Kidney (tissue), 14 donors: Measurements from ENCODE around the gene CHST13. TPM values are rescaled to one million over a fixed set of nuclear protein-coding genes. Genes with fewer than 3 reads are reported as not detected.

ENCODE experiments used
- DNase-seq, 5 donors: peaks; one replicate each; pipeline ENCODE4 v3.0.0-alpha.2; 2013 to 2020
- FAIRE-seq: peaks from 2 replicates; lab custom pipeline; 2012; peaks lifted over from hg19 to GRCh38; lab: Jason Lieb, UNC
- H3K27ac ChIP-seq, 2 donors: one replicate each; pipeline ENCODE4 v1.7.0; 2013; ENCODE audit warnings: low read depth in 2 of 2, low read length in 2 of 2, inconsistent platforms in 1 of 2
- H3K27me3 ChIP-seq: one replicate; pipeline ENCODE4 v1.7.1; 2013; ENCODE audit warnings: low read length, inconsistent platforms; ENCODE audit not compliant: control insufficient read depth, insufficient read depth
- H3K36me3 ChIP-seq, 3 donors: one replicate each; pipeline versions ENCODE4 v1.7.0 to v1.7.1; 2013; ENCODE audit warnings: low read length in 3 of 3, control low read depth in 1 of 3, inconsistent platforms in 1 of 3; ENCODE audit not compliant: insufficient read depth in 3 of 3, control insufficient read depth in 2 of 3
- H3K4me1 ChIP-seq, 3 donors: one replicate each; pipeline versions ENCODE4 v1.7.0 to v1.7.1; 2013; ENCODE audit warnings: low read length in 3 of 3, inconsistent platforms in 1 of 3, low read depth in 1 of 3; ENCODE audit not compliant: control insufficient read depth in 2 of 3, insufficient read depth in 2 of 3
- H3K4me3 ChIP-seq, 3 donors: one replicate each; pipeline versions ENCODE4 v1.7.0 to v1.8.1; 2013; ENCODE audit warnings: low read length in 3 of 3, control low read depth in 1 of 3, inconsistent platforms in 1 of 3
- H3K9ac ChIP-seq, 3 donors: one replicate each; pipeline versions ENCODE4 v1.7.0 to v1.7.1; 2013; ENCODE audit warnings: low read length in 3 of 3, control low read depth in 1 of 3, inconsistent platforms in 1 of 3
- H3K9me3 ChIP-seq, 3 donors: one replicate each; pipeline versions ENCODE4 v1.7.0 to v1.7.1; 2013; ENCODE audit warnings: low read length in 3 of 3, control low read depth in 1 of 3, inconsistent platforms in 1 of 3; ENCODE audit not compliant: control insufficient read depth in 2 of 3, insufficient read depth in 1 of 3
- CTCF ChIP-seq: IDR thresholded peaks from 3 replicates; pipeline ENCODE4 v1.5.1; 2012; ENCODE audit warnings: mild to moderate bottlenecking, moderate library complexity, borderline replicate concordance; ENCODE audit not compliant: insufficient read depth; ENCODE audit errors: extremely low read depth
- intact Hi-C: fragments of 100-400 bp; cut with DNase I; formaldehyde crosslinking; loops from one replicate; pipeline ENCODE4 v1.11.1; 2022
- polyA plus RNA-seq: library from polyadenylated mRNA; stranded (reverse); fragments of 350-450 nt; fragmentation: Illumina TruSeq; extraction: RNeasy Lipid Tissue Mini Kit (QIAGEN cat#74804); gene quantifications from one replicate; pipeline ENCODE4 v1.2.3, GENCODE V29; 2014; ENCODE audit warnings: low read depth, low replicate concordance; ENCODE audit not compliant: insufficient read depth
- total RNA-seq: library from RNA; stranded (reverse); fragmentation: NEBNext Ultra II Directional; extraction: Animal tissue kit (Norgen Biotek cat#: 25700); gene quantifications from one replicate; pipeline ENCODE4 v1.2.1, GENCODE V29; 2021
- donor health status: control.
- donor health status: control.
- donor health status: control.
- donor health status: control.
- donor health status: control.
- donor health status: DM: yes; HTN: yes; CAD: no.
- donor health status: Normal renal cell carcinoma (clear cell type).

CHST13 gene
- total and polyA plus RNA-seq, 2 donors from 2014 or later: 3.3 to 7.0 TPM

- FAIRE-seq (no peak), DNase-seq (peak in 1 of 5 donors; percentile 46)
- intact Hi-C loops: no loop called here
- H3K4me3 ChIP-seq: no peak overlapping the region
- H3K27me3 ChIP-seq: no peaks in the 10 kb centered on the region
- TF ChIP-seq CTCF: no peak
- H3K9ac ChIP-seq: no peak overlapping the region
- H3K36me3 ChIP-seq: no peaks in the 10 kb centered on the region
- H3K27ac ChIP-seq: no peak overlapping the region
- peaks cover 0 to 6% (median 4%) of the 10 kb centered on the region in 3 donors for H3K4me1 ChIP-seq
- no peaks in the 10 kb centered on the region for H3K9me3 ChIP-seq
Observed at GRCh38 chr3:126529585-126530170, 5.7 kb downstream of the CHST13 start.

GRCh38 chr3:126530171-126531050, 6.5 kb downstream of the CHST13 start:
- no peaks in the 10 kb centered on the region for H3K27me3 ChIP-seq
- H3K4me3 ChIP-seq: no peak overlapping the region
- H3K27ac ChIP-seq: no peak overlapping the region
- H3K36me3 ChIP-seq: no peaks in the 10 kb centered on the region
- no peak overlapping the region for H3K9ac ChIP-seq
- DNase-seq (peak in 1 of 5 donors; percentile 77), FAIRE-seq (no peak)
- H3K9me3 ChIP-seq: no peaks in the 10 kb centered on the region
- intact Hi-C loops: no loop called here
- no peak for TF ChIP-seq CTCF
- H3K4me1 ChIP-seq: peaks cover 0 to 6% (median 4%) of the 10 kb centered on the region in 3 donors

DNA sequence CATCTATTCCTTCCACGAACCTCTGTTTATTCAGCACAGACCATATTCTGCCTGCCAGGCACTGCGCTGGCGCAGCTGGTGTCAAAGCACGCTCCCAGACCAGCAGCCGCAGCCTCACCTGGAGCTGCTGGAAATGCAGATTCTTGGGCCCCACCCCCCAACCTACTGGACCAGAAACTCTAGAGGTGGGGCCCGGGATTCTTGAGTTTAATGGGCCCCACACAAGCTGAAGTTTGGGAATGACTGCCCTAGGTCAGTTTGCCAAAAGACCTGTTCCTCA, 7.0 kb downstream of the CHST13 start:
- Histone ChIP-seq H3K4me1 (peaks cover 0 to 6% (median 4%) of the 10 kb centered on the region in 3 donors), H3K27ac (no peak overlapping the region)
- TF ChIP-seq CTCF: no peak

More for the DNA sequence above, 7.0 kb downstream of the CHST13 start:
- no peaks in the 10 kb centered on the region for H3K9me3 ChIP-seq
- FAIRE-seq (no peak), DNase-seq (no peak)
- no peaks in the 10 kb centered on the region for H3K27me3 ChIP-seq
- H3K9ac ChIP-seq: no peak overlapping the region
- H3K4me3 ChIP-seq: no peak overlapping the region
- no peaks in the 10 kb centered on the region for H3K36me3 ChIP-seq
- intact Hi-C loops: no loop called here
